ENCODE results near the gene C10orf71.

The C10orf71 gene

DNA sequence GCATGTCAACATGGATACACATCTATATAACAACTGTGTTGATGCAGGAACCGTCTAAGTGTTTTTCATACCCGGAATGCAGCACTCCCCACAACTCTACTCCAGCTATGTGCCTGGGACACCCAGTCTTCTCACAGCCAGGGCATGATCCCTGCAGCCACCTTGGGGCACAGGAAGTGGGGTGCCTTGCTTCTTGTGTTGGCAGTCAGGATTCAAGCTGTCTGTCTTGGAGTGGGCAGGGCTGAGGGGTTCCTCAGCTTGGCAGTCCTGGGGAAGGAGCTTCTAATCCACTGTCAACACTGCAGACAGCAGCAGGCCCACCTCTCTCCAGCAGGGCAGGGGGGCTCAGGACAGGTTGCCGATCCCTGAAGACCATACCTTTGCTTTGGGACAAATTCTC is 55.6 kb downstream of the C10orf71 start:
- DNase-seq (ENCODE audit: extremely low spot score, insufficient read length, low read depth) (no peak), FAIRE-seq (no peak)

DNA sequence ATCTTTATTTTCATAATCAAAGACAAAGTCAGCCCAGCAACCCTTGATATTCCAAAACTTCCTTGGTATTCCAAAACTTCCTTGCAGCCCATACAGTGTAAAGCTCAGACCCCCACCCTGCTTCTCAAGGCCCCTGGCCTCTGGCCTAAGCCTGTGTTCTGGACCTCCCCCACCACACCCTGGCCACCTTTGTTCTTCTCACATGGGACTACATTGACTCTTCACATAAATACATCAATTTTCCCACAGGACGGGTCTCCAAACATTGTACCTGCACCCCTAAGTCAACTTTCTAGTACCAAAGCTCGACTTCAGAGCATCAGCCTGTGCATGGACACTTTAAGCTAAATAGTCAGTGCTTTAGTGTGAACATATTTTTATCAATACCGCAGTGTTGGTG is 56.3 kb downstream of the C10orf71 start:
- no peak for FAIRE-seq
- no peak for DNase-seq (ENCODE audit: extremely low spot score, insufficient read length, low read depth)

DNA sequence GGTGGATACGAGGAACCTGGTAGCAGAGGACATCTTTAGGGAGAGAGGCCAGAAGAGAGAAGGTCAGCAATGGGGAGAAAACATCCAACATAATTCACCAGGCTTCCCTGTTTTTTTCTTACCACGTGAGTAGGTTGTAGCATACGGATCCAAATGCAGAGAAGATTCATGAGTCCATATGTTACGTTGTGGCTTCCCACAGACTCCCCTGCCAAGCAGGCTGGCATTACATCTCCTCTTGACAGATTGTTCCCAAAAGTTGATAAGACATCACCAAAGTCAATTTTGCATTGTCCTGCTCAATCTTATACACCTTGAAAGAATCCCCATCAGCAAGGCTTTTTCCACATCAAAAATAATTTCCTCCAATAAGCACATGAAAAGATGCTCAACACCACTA is 57.2 kb downstream of the C10orf71 start:
- FAIRE-seq (no peak), DNase-seq (ENCODE audit: extremely low spot score, insufficient read length, low read depth) (no peak)

GRCh38 chr10:49356944-49357343 is 58.0 kb downstream of the C10orf71 start:
- DNase-seq (ENCODE audit: extremely low spot score, insufficient read length, low read depth): no peak
- FAIRE-seq: peak; percentile 24

- FAIRE-seq (no peak), DNase-seq (ENCODE audit: extremely low spot score, insufficient read length, low read depth) (no peak)
Measured at GRCh38 chr10:49357910-49358309, 58.9 kb downstream of the C10orf71 start.

- DNase-seq (ENCODE audit: extremely low spot score, insufficient read length, low read depth) (no peak), FAIRE-seq (no peak)
Measured at GRCh38 chr10:49359349-49360270, 60.6 kb downstream of the C10orf71 start.

DNA sequence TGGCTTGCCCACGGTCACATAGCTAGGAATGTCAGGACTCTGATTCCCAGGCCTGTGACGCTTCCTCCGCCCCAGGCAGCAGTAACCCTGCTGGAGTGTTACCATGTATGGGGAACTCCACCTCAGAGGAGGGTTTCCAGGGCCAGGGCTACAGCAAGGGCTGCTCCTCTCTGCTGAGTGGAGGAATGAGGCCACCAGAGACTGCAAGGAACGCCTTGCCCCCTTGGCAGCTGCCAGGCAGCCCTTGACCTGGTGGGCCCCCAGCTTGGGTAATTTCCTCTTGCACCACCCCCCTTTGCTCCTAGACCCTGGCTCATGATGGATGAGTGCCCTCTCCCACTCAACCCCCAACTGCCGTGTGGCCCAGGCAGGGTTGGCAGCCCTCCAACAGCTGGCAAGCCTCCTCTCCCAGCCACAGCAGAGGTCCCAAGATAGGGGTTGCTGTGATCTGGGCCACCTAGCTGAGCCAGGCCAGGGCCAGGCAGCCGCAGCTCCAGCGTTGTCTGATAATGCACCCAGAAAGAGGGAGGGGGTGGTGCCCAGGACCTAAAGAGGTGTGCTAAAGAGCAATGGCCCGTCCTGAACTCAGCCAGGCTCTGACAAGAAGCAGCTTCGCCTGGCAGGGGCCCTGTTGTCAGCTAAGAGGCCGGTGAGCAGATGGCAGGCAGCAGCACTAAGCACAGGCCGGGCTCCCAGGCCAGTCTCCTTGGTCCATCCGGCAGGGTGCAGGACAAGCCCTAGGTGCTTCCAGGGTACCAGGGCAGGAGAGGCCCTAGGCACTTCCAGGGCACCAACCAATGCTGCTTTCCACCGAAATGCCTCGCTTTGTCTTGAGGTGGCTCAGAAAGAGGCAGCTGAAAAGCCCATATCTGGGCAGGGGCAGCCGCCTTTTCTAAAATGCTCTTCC is 61.6 kb downstream of the C10orf71 start:
- FAIRE-seq: no peak
- DNase-seq (ENCODE audit: extremely low spot score, insufficient read length, low read depth): no peak

DNA sequence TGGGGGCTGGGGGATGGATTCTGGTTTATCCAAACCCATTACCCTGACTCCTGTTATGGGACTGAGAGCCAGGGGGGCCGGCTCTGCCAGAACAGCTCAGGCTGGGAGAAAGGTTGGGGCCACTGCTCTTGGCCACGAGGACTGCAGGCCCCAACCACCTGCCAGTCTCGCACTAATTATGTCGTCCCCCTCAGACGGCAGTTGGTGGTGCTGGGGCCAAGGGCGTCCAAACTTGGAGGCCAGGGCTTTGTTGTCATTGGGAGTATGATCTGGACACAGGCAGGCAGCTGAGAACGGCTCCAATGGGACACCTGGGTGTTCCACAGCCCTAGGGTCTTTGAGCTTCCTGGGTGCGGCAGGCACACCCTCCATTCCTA is 62.2 kb downstream of the C10orf71 start:
- DNase-seq (ENCODE audit: extremely low spot score, insufficient read length, low read depth): no peak
- FAIRE-seq: no peak

DNA sequence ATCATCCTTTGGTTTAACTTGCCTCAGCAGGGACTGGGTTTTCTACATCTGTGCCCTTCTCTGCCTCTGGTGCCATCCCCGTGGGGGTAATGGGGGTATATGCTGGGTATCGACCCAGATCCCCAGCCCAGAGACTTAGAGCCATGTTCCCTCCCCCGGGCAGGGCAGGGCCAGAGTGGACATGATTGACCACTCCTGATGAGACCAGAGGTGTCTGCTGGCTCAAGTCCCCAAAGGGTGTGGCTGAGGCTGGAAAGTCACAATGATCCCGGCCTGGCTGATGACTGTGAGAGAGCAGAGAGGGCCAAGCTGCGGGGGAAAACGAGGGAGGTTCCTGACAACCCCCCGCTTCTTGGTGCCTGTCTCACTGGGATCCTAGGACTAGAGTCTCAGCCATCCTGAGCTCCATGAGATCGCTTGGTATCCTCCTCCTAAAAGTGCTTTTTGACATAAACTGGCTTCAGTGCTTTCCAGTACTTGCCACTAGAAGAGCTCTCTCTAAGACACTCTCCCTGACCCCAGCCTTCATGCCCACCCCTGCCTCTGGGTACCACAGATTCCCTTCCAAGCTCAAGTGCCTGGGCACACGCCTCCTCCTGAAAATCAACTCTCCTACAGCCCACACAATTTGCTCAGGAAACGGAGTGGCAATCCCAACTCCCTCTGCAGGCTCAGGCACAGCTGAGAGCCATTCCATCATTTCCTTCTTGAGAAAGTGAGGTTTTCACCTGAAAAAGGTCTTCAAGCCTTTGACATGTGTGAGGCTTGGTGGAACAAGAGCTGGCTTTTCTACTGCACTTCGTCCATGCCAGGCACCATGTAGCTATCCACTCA is 63.0 kb downstream of the C10orf71 start:
- FAIRE-seq (no peak), DNase-seq (ENCODE audit: extremely low spot score, insufficient read length, low read depth) (no peak)

- FAIRE-seq (peak; percentile 82), DNase-seq (ENCODE audit: extremely low spot score, insufficient read length, low read depth) (peak; percentile 29)
Measured at GRCh38 chr10:49362596-49363260, 63.8 kb downstream of the C10orf71 start.

DNA sequence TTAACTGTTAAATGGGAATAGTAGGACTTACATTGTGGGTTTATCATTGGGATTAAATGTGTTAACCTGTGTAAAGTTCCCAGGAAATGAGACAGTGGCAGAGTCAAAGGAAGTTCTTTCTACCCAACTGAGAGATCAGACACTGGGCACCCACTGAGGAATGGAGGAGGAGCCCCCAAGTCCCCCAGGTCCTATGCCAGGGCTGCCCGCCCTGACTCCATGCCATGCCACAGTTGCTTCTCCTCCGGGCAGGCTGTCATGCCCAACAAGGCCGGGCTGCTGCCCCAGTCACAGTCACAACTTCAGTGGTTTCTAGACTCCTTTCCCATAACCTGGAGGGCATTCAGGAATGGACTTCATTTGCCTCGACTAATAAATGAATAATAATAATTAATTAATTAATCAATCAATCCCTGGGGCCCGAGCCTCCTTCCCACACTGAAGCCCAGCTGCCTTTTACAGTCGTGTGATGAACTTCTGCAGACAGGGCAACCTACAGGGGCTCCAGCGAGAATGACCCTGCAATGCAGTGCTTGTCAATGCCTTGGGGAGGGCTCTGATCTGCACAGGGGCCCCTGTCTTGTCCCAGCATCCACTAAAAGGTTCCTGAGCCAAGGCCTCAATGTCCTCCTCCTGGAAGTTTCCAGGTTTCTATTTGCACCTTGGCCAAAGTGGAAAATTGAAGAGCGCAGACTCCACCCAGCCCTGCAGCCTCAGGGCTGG is 64.5 kb downstream of the C10orf71 start:
- FAIRE-seq (no peak), DNase-seq (ENCODE audit: extremely low spot score, insufficient read length, low read depth) (no peak)

GRCh38 chr10:49364051-49364450 is 65.1 kb downstream of the C10orf71 start:
- no peak for FAIRE-seq

DNA sequence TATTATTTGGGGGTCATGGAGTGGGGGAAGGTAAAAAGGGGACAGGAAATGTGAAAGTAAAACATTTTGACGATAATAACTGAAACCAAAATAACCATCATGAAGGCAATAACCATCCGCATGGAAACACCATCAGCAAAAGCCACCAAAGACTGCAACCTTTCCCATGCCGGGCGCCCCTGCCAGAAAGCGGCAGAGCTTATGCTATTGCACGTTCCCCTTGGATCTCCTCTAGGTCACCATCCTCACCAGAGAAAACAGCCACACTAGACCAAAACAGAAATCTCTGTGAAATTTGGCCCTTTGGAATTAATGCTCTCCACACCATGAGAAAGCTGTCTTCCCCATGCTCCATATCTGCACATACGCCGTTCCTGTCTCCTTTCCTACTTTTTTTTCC is 65.8 kb downstream of the C10orf71 start:
- no peak for FAIRE-seq
- DNase-seq (ENCODE audit: extremely low spot score, insufficient read length, low read depth): no peak

More at GRCh38 chr10:49364051-49364450, 65.1 kb downstream of the C10orf71 start:
- no peak for DNase-seq (ENCODE audit: extremely low spot score, insufficient read length, low read depth)

DNA sequence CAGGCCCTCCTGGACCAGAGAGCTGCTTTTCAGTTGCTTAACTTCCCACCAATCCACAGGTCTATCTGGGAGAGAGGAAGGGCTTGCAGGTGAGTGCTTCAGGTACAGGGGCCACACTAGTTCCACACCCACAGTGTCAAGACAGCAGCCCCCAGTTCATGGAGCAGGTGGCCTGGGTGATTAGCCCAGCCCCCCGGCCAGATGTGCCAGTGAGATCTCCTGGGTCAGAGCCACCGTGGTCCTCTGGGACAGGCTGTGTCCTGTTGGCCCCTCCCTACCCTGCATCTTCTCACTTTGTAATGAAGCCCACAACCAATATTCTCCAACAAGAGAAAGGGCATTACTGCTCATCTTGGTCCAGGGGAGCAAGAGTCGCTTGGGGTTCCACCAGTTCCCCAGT is 66.3 kb downstream of the C10orf71 start:
- DNase-seq (ENCODE audit: extremely low spot score, insufficient read length, low read depth): no peak
- FAIRE-seq: no peak

DNA sequence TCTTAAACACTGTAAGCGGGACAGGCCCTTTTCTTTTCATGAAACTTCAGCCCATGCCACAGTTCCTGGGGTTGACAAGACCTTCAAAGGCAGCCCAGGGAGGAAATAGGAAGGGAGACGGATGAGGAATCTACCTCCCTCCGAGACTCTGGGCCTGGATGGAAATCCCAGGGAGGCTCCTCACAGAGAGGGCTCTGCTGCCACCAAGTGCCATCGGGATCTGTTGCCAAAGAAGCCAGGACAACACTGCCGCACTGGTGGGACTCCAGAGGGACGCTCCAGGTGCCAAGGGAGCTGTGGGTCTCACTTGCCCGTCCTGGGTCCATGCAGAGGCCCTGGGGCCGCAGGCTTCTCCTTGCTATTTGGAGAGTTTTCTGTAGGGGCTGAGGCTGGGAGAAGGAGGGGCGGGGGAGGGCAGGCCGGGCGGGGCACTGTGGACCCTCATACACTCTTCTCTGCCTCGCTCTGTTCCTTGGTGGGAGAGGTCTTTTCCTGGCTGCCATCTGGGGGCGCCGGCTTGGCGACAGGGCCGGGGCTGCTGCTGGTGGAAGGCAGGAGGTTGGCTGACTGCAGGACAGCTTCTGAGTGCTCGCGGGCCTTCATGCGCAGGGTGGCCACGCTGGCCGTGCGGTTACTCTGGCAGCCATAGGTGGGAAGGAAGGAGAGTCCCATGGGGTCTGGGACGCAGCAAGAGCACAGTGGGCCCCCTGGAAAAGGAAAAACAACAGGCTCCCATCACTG is 66.9 kb downstream of the C10orf71 start:
- no peak for DNase-seq (ENCODE audit: extremely low spot score, insufficient read length, low read depth)
- no peak for FAIRE-seq

- DNase-seq (ENCODE audit: extremely low spot score, insufficient read length, low read depth) (no peak), FAIRE-seq (no peak)
Measured at GRCh38 chr10:49366460-49366859, 67.5 kb downstream of the C10orf71 start.

GRCh38 chr10:49367600-49367999 is 68.6 kb downstream of the C10orf71 start:
- FAIRE-seq (no peak), DNase-seq (ENCODE audit: extremely low spot score, insufficient read length, low read depth) (no peak)

- no peak for FAIRE-seq
- no peak for DNase-seq (ENCODE audit: extremely low spot score, insufficient read length, low read depth)
Measured at GRCh38 chr10:49368256-49368655, 69.3 kb downstream of the C10orf71 start.
